Lower leg skin (tissue), 4 donors: ENCODE results near the gene RGS9BP. TPM values are rescaled to one million over a fixed set of nuclear protein-coding genes. Genes with fewer than 3 reads are reported as not detected.
"Not testable (repeated sequence)": the region's sequence is repeated elsewhere in the genome, so short reads cannot be mapped to it uniquely, and the experiment has no call there.

Source experiments
- DNase-seq, 2 donors: peaks; one replicate each; pipeline ENCODE4 v3.0.0-alpha.2; 2019; ENCODE audit warnings: low spot score in 2 of 2
- H3K4me3 ChIP-seq: fragments of 200-600 bp; sonication (generic); 2 replicates; pipeline ENCODE4 v1.5.1; 2017; ENCODE audit warnings: mild to moderate bottlenecking, low read depth; ENCODE audit not compliant: poor library complexity, severe bottlenecking
- POLR2A ChIP-seq, 2 donors: fragments of 450-650 bp; IDR thresholded peaks; one replicate each; pipeline ENCODE4 v1.6.1; 2016 to 2017; ENCODE audit warnings: antibody characterized with exemption in 2 of 2, mild to moderate bottlenecking in 1 of 2, moderate library complexity in 1 of 2
- WGBS, 2 donors: methylation state at CpG; one replicate each; pipeline ENCODE4 v1.1.5; 2018; 5-methylcytosine and 5-hydroxymethylcytosine counted together
- intact Hi-C: fragments of 100-400 bp; cut with DNase I; formaldehyde crosslinking; loops from one replicate; pipeline ENCODE4 v1.15.0; 2023; ENCODE audit warnings: low total_unique reads
- total RNA-seq, 4 donors: library from RNA; depleted of rRNA; stranded (reverse); fragments of >200 nt; gene quantifications; one replicate each; pipeline ENCODE4 v1.1.0, GENCODE V29; 2016
- TF ChIP-seq, protein P1 (sequence below), 3 donors: fragments of 450-650 bp; IDR thresholded peaks; one replicate each; pipeline ENCODE4 v1.5.1; 2016; ENCODE audit warnings: antibody characterized with exemption in 3 of 3, mild to moderate bottlenecking in 3 of 3, moderate library complexity in 2 of 3

Gene RGS9BP
- total RNA-seq, 4 donors from 2014 or later, result 1.0 to 2.9 (median 1.7) TPM

GRCh38 chr19:32688311-32688710, 12.7 kb downstream of the RGS9BP start:
- WGBS, 2 donors, result 58 to 68% methylated on average over 1 of the region's 1 CpG
- DNase-seq, result no peak
- TF ChIP-seq, protein P1, sequence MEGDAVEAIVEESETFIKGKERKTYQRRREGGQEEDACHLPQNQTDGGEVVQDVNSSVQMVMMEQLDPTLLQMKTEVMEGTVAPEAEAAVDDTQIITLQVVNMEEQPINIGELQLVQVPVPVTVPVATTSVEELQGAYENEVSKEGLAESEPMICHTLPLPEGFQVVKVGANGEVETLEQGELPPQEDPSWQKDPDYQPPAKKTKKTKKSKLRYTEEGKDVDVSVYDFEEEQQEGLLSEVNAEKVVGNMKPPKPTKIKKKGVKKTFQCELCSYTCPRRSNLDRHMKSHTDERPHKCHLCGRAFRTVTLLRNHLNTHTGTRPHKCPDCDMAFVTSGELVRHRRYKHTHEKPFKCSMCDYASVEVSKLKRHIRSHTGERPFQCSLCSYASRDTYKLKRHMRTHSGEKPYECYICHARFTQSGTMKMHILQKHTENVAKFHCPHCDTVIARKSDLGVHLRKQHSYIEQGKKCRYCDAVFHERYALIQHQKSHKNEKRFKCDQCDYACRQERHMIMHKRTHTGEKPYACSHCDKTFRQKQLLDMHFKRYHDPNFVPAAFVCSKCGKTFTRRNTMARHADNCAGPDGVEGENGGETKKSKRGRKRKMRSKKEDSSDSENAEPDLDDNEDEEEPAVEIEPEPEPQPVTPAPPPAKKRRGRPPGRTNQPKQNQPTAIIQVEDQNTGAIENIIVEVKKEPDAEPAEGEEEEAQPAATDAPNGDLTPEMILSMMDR (IDR thresholded peaks at IDR 0.05), result no peak
- TF ChIP-seq POLR2A (IDR thresholded peaks at IDR 0.05), result no peak
- intact Hi-C loops, result no loop called here
- no peak overlapping the region for H3K4me3 ChIP-seq

- intact Hi-C loops, result no loop called here
- DNase-seq, result peak; percentile 79 to 95
- TF ChIP-seq, protein P1 (IDR thresholded peaks at IDR 0.05), result no peak
- TF ChIP-seq POLR2A (IDR thresholded peaks at IDR 0.05), result no peak
- peak within 1 kb of the TSS; percentile 75 for H3K4me3 ChIP-seq
- WGBS, 2 donors, result 4 to 10% methylated on average over 12 to 25 of the region's 32 CpGs
These were observed 15.8 kb downstream of the RGS9BP start, which contains the start of gene NUDT19 for GRCh38 chr19:32691291-32691951. TSS of gene NUDT19 (plus strand) at chr19:32691821. CDS start at chr19:32691961, 140 bp downstream.

GRCh38 chr19:32691952-32692726, 16.5 kb downstream of the RGS9BP start:
- WGBS, 2 donors, result 0% methylated on average over 2 to 78 of the region's 93 CpGs
- no peak for TF ChIP-seq POLR2A (IDR thresholded peaks at IDR 0.05)
- TF ChIP-seq, protein P1 (IDR thresholded peaks at IDR 0.05), result no peak
- DNase-seq, result peak; percentile 45 to 91
- peak overlapping the region; percentile 75 for H3K4me3 ChIP-seq
- intact Hi-C loops, result no loop called here

GRCh38 chr19:32692727-32693061, 17.0 kb downstream of the RGS9BP start:
- intact Hi-C loops, result no loop called here
- no peak for TF ChIP-seq POLR2A (IDR thresholded peaks at IDR 0.05)
- TF ChIP-seq, protein P1 (IDR thresholded peaks at IDR 0.05), result no peak
- no peak for DNase-seq
- peak overlapping the region; percentile 75 for H3K4me3 ChIP-seq
- WGBS, 2 donors, result 4 to 18% methylated on average over 5 to 7 of the region's 7 CpGs

GRCh38 chr19:32693151-32694108, 17.8 kb downstream of the RGS9BP start:
- H3K4me3 ChIP-seq, intact Hi-C loops, DNase-seq: not testable (repeated sequence)
- 85 to 88% methylated on average over 20 of the region's 20 CpGs for WGBS, 2 donors

DNA sequence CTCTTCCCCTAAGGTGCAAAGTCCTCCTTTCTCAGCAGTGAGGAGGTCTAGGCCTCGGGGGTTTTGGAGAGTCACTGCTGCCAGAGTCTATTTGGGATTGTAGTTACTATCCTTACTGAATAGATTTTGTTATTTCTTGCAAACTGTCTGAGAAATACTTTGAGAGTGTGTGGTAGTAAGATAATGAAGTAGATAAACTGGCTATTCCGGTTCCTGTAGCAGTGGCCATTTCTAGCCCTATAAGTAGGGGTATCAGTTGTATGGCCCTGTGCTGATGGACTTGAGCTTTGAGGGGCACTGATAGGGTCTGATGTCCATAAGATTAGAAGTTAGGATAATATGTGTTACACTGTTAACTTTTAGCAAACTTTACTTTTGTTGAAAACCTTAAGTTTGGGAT, 18.7 kb downstream of the RGS9BP start:
- WGBS, 2 donors, result 33 to 42% methylated on average over 2 of the region's 2 CpGs
- intact Hi-C loops, DNase-seq, H3K4me3 ChIP-seq: not testable (repeated sequence)

GRCh38 chr19:32694851-32695250, 19.2 kb downstream of the RGS9BP start:
- DNase-seq, H3K4me3 ChIP-seq, intact Hi-C loops: not testable (repeated sequence)
- WGBS, 2 donors, result 23 to 28% methylated on average over 2 of the region's 2 CpGs

- 63 to 73% methylated on average over 6 of the region's 6 CpGs for WGBS, 2 donors
- intact Hi-C loops, DNase-seq, H3K4me3 ChIP-seq: not testable (repeated sequence)
These were observed 19.9 kb downstream of the RGS9BP start for GRCh38 chr19:32695506-32695905.

GRCh38 chr19:32696771-32697170, 21.1 kb downstream of the RGS9BP start:
- DNase-seq, intact Hi-C loops, H3K4me3 ChIP-seq: not testable (repeated sequence)
- 82 to 87% methylated on average over 3 of the region's 3 CpGs for WGBS, 2 donors
